HG02610 (cell line): Measurements from ENCODE around the gene EIF2B5.
"Not testable (repeated sequence)": the region's sequence is repeated elsewhere in the genome, so short reads cannot be mapped to it uniquely, and the experiment has no call there.

Source experiments
- ATAC-seq: cut with Tn5 transposase; IDR thresholded peaks from one replicate; pipeline ENCODE4 v1.9.1; 2021; ENCODE audit warnings: mild to moderate bottlenecking, moderate library complexity; ENCODE audit not compliant: unreplicated experiment

The EIF2B5 gene

DNA sequence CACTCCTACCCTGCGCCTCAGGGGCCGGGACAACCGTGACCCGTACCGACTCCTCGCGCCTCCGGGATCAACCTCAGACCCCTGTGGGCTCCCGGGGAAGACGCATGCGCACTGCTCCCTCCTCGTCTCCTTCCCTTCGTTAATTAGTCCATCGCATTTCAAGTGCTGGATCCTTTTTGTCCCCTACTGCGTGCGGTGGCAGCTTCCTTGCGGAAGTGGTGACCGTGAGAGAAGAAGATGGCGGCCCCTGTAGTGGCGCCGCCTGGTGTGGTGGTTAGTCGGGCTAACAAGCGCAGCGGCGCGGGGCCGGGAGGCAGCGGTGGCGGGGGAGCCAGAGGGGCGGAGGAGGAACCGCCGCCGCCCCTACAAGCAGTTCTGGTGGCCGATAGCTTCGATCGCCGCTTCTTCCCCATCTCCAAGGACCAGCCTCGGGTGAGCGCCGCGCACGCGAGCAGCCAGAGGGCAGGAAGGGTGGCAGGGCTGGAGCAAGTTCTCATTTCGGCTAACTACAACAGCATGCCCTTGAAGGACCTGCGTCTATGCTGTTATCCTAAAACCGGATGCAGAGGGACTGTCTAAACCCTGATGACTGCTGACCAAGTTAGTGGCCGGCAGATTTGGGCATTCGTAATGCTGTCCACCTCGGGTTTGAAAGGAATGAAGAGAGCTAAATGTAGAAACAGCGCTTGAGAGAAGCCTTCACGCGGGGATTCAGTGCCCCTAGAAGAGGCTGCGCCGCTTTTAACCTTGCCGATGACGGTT, at the start of gene EIF2B5:
EIF2B5 (plus strand) TSS at position 210 of the 762 bp plus-strand sequence; CDS start at position 238, 28 bp downstream.
- peak; percentile 87 for ATAC-seq

DNA sequence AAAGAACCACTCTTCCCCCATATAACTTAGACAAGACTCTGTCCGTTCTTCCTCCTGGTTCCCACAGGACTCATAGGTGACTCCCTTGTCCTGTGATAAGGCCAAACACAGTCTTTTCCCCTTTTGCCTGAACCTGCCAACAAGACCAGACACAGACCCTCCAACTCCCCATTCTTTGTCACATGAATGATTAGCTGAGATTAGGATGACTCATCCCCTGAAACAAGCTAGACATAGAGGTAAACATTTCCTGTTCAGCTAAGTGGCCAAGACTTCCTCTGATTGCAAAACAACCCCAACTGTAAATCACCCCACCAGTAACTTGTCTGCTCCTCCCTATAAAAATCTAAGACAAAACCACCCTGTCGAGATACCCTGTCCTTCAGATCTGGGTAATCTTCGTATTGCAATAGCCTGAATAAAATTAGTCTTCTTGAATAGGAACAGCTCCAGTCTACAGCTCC, 49.7 kb upstream of the EIF2B5 start:
- no peak for ATAC-seq

DNA sequence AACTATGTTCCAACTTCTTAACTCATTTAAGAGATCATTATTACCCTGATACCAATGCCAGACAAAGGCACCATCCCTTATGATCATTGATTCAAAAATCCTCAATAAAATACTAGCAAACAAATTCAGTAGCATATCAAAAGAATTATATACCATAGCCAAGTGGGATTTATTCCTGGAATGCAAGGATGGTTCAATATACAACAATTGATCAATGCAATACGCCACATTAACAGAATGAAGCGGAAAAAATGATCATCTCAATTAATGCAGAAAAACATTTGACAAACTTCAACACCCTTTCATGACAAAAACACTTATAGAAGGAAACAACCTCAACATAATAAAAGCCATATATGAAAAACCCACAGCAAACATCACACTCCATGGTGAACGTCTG, 43.0 kb upstream of the EIF2B5 start:
- no peak for ATAC-seq

DNA sequence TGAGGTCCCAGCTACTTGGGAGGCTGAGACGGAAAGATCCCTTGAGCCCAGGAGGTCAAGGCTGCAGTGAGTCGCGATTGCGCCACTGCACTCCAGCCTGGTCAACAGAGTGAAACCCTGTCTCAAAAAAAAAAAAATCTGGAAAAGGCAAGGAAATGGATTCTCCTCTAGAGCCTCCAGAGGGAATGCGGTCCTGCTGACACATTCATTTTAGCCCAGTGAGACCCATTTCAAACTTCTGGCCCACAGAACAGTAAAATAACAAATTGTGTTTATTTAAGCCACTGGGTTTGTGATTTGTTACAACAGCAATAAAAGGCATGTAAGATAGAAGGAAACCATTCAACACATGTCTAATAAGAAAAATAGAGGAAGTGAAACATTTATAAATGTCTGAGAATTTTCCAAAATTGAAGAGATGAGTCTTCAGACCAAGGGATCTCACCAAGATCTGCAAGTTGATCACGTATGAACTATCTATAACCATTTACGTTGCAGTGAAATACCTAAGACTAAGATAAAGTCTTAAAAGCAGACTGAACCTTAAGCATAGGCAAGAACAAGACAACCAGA, 38.3 kb upstream of the EIF2B5 start, which contains the start of gene HTR3E:
HTR3E (plus strand) TSS at position 254 of the 573 bp plus-strand sequence. CDS start 466 bp downstream, outside the sequence.
- ATAC-seq = no peak

DNA sequence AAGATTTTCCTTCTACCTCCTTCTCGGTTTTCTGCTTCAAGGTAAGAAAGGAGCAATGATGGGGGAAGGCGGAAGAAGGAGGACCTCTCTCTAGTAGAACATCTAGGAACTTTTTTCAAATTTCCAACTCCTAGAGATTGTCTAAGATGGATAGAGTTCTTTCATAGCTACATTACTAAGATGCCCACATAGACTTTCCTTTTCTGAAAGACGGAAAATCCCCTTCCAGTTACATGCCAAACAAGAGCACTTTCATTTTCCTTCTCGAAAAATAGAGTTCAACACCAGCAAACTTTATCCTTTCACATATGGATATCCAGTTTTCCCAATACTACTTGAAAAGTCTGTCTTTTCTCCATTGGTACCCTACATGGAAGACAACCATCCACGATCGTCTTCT, 37.6 kb upstream of the EIF2B5 start:
- ATAC-seq = no peak

DNA sequence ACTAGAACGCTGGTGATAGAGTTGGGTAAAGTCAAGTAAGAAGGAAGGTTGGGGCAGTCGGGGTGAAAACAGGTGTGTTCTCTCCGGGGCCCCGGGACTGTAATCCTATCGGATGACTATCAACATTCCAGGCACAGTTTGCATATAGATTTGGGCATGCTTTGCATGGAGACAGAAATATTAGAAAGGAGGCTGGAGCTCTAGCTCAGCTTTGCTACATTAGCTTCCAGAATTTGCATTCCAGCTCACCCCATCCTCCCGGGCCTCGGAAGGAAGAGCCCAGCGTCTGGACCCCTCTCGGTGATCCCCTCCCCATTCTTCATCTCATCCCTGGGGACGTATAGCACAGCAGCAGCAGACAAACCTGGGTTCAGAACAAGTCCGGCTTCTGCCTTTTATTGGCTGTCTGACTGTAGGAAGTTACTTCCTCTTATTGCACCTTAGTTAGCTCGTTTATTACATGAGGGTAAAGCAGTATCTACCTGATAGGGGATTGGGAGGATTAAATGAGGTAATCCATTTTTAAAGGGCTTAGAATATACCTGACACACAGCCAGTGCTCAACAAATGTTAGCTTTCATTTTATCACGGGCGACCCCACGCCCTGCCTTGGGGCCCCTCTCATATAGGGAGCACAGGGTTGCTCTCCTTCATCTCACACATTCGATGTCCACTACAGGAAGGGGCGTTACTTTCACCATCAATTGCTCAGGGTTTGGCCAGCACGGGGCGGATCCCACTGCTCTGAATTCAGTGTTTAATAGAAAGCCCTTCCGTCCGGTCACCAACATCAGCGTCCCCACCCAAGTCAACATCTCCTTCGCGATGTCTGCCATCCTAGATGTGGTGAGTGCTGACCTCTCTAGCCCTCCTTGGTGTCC, 35.1 kb upstream of the EIF2B5 start:
- no peak for ATAC-seq

DNA sequence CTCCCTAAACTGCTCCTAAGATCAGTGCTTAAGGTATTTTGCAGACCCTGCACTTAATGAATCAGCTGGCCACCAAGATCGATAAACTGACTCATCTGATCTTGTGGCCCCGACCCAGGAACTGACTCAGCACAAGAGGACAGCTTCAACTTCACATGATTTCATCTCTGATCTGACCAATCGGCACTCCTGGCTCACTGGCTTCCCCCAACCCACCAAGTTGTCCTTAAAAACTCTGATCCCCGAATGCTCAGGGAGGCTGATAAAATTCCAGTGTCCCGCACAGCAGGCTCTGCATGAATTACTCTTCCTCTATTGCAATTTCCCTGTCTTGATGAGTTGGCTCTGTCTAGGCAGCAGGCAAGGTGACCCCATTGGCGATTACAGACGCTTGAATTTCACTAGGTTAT, 24.8 kb upstream of the EIF2B5 start:
- no peak for ATAC-seq

DNA sequence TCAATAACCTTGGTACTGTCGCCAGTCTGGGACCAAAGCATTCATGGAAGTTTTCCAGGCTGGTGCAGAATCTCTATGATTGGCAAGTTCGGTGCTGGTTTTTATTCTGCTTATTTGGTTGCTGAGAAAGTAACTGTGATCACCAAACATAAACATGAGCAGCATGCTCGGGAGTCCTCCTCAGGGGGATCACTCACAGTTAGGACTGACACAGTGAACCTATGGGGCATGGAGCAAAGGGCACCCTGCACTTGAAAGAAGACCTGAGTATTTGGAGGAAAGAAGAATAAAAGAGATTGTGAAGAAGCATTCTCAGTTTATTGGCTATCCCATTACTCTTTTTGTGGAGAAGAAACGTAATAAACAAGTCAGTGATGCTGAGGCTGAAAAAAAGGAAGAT, 19.1 kb upstream of the EIF2B5 start:
- ATAC-seq = no peak

DNA sequence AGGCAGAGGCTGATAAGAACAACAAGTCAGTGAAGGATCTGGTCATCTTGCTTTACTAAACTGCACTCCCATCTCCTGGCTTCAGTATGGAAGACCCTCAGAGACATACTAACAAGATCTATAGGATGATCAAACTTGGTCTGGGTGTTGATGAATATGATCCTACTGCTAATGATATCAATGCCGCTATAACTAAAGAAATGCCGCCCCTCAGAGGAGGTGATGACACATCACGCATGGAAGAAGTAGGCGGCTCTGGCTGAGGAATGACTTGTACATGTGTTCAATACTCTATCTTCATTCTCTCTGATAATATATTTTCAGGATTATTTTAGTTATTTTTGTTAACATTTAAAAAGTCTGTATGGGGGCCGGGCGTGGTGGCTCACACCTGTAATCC, 17.5 kb upstream of the EIF2B5 start:
- no peak for ATAC-seq

DNA sequence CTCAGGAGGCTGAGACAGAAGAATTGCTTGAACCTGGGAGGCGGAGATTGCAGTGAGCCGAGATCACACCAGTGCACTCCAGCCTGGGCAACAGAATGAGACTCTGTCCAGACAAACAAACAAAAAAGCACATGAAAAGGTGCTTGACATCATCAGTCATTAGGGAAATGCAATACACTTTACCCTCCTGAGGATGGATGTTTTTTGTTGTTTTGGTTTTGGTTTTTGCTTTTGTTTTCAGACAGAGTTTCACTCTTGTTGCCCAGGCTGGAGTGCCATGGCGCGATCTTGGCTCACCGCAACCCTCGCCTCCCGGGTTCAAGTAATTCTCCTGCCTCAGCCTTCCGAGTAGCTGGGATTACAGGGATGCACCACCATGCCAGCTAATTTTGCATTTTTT, 14.1 kb upstream of the EIF2B5 start:
- not testable (repeated sequence) for ATAC-seq

DNA sequence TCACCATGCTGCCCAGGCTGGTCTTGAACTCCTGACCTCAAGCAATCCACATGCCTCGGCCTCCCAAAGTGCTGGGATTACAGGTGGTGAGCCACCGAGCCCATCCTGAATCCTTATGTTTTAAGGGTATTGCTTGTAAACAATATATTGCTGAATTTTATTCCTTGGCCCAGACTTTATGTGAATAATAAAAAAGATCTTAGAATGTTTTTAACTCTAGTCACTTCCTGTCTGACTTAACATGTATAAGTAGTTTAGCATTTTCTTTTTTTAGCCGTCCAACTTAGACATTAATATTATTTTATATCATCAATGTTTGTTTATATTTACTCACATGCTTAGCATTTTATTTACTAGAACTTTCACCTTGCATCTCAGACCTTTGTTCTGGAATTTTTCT, 9.2 kb upstream of the EIF2B5 start:
- no peak for ATAC-seq

DNA sequence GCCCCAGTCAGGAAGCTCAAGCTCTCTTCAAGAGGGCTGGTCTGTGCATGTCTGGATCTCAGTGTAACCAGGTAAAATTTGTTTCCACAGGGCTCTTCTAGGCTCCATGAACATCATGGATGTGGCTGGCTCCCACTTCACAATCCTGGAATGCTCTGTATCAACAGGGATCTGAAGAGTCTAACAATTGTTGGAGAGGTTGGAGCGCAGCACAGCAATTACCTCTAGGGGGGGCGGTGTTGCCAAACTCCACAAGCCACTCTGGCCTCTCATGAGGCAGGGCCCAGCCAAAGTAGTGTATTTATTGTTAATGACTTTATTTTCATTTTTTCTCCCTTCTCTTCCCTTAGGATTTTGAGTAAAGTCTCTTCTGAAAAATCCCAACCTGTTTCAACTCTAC, 6.1 kb upstream of the EIF2B5 start:
- no peak for ATAC-seq

DNA sequence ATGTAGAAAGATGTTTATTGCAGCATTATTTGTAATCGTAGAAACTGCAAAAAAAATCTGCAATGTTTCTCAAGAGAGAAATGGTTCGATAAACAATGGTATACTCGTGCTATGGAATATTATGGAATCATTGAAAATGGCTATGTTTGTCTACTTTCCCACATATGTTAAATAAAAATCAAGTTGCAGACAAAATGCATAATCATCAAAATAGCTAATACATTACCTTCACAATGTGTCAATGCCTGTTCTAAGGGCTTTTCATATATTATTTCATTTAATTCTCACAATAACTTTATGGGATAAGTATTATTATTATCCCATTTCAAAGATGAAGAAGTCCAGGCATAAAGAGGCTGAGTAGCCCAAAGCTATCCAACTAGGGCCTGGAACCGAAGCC, 2.2 kb upstream of the EIF2B5 start:
- ATAC-seq = no peak

DNA sequence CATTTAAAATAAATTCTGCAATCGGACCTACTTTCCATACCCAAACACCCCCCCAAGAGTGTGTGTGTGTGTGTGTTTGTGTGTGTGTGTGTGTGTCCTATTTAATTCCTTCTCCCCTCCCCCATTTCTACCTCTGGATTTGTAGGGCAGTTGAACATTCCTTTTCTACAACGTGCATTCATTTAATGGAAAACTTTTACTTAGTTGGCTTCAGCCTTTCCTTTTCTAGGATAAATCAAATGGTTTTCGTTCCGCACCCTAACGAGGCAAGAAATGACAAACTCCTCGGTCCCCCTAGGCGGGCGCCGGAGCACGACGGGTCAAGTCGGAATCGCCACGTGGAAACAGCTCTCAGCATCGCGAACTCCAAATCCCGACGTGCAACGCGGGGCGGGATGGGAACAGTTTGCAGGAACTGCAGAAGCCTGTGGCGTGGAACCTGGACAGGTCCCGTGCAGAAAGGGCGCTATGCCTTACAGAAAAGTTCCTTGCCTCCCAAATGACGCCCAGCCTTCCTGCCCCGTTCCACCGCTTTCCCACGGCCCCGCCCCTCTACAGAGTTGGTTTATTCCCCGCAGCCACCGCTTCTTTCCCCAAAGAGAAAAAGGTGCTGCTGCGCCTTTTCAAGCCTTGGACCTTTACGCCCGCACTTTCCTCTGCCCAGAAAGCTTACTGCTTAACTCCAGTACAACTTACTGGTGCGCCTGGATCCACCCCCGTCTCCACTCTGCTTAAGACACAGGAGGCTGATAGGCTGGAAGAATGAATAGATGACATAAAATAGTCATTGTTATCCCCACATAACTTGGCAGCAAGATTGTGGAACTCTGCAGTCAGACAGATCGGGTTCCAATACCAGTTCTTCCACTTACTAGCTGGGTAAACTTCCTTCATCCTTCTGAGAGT, 1.1 kb upstream of the EIF2B5 start:
- peak; percentile 43 for ATAC-seq

DNA sequence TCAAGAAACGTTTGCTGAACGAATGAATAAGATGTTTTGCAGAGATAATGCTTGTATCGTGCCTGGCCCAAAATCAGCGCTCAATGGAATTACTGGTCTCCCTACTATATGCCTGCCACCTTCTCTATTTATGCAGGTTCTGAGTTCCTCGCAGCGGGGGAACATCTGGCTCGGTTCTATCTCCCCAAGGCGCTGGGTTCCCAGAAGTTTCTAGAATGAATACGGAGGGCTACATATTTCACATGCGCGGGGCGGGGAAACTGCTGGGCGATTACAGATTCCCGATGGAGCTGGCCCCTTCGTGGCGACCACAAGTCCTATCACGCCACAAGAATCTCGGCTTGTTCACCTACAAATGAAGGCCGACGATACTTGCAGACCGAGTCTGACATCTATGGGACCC, 411 bp upstream of the EIF2B5 start:
- peak; percentile 11 for ATAC-seq

DNA sequence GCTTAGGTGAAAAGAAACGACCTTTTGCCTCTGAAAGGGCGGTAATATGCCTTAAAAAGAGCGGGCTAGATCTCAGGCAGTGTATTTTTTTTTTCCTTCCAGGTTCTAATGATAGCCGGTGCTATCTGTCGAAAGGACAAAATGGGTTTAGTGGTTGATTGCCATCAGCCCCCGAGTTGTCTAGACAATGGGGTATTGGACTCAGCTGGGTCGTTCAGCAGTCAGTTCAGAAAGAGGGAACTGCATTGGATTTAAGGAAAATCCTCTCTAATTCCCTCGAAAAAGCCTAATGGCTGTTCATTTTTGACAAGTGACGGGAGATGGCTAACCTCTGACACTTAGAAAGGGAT, 728 bp downstream of the EIF2B5 start:
- ATAC-seq = no peak

DNA sequence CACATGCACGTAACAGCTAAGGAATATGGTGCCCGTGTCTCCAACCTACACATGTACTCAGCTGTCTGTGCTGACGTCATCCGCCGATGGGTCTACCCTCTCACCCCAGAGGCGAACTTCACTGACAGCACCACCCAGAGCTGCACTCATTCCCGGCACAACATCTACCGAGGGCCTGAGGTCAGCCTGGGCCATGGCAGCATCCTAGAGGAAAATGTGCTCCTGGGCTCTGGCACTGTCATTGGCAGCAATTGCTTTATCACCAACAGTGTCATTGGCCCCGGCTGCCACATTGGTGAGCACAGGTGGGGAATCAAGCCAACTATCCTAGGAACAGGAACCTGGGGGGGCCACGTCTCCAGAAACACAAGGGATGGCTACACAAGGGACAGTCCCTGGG, 5.3 kb downstream of the EIF2B5 start:
- no peak for ATAC-seq

DNA sequence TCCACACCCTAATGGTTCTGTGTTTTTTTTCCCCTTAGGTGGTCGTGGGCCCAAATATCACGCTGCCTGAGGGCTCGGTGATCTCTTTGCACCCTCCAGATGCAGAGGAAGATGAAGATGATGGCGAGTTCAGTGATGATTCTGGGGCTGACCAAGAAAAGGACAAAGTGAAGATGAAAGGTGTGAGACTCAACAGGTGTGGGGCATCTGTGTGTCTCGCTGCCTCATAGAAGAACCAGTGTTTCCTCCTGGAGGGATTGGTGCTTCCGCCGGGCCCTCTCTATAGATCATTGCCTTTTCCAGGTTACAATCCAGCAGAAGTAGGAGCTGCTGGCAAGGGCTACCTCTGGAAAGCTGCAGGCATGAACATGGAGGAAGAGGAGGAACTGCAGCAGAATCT, 7.0 kb downstream of the EIF2B5 start:
- no peak for ATAC-seq

DNA sequence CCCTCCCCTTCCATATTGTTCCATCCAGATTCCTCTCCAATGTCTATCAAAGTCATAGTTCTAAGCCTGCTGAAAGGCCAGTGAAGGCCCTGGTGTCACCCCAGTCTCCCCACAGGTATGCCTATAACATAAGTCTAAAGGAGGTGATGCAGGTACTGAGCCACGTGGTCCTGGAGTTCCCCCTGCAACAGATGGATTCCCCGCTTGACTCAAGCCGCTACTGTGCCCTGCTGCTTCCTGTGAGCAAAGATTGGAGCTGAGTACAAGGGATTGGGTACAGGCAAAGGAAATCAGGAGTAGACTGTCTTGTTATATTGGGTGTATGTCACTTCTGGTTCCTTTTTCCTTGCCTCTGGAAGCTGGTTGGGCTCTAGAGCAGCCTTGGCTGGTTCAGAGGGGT, 8.2 kb downstream of the EIF2B5 start:
- ATAC-seq = peak; percentile 44

DNA sequence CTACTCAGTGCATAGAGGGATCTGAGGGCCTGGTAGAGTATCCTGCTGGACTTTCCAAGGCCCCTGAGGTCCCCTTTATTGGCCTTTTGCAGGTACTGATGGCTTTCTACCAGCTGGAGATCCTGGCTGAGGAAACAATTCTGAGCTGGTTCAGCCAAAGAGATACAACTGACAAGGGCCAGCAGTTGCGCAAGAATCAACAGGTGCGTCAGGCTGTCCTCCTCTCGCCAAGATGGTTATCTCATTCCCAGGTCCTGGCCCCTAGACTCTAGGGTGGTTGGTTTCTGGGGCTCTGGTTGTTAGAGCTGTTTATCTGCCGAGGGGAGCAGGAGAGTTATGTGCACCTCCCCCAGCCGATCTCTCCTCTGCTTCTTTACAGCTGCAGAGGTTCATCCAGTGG, 9.3 kb downstream of the EIF2B5 start:
- no peak for ATAC-seq

DNA sequence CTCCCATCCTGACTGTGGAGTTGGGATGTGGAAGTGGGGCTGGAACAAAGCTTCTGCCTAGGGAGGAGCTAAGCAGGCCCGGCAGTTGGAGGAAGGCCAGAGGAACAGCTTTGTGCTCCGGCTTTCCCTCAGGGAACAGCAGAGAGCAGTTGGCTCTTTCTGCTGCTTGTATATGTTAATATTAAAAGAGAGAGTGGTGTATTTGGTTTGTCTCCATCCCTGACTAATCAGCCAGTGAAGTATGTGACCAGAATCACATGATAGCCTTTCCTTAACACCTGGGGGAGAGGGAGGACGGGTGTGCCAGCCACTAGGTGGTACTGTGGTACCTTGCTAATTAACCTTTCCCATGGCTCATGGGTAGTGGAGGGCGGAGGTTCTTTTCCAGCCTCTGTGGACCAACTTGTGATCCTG, 10.0 kb downstream of the EIF2B5 start:
- no peak for ATAC-seq
